Sigmoid colon (tissue), 7 donors: ENCODE results near the gene CCSER1. TPM values are rescaled to one million over a fixed set of nuclear protein-coding genes. Genes with fewer than 3 reads are reported as not detected.

ENCODE experiments used
- DNase-seq: peaks from one replicate; pipeline ENCODE4 v3.0.0-alpha.2; 2019
- H3K27ac ChIP-seq, 4 donors: fragments of 200-600 bp; sonication (generic); one replicate each; pipeline ENCODE4 v1.5.1; 2016 to 2019; ENCODE audit warnings: mild to moderate bottlenecking in 1 of 4
- H3K27me3 ChIP-seq, 3 donors: fragments of 200-600 bp; sonication (generic); one replicate each; pipeline ENCODE4 v1.5.1; 2019; ENCODE audit warnings: mild to moderate bottlenecking in 1 of 3
- H3K36me3 ChIP-seq, 4 donors: fragments of 200-600 bp; sonication (generic); one replicate each; pipeline ENCODE4 v1.5.1; 2016 to 2019
- H3K4me1 ChIP-seq, 4 donors: fragments of 200-600 bp; sonication (generic); one replicate each; pipeline ENCODE4 v1.5.1; 2017 to 2019
- H3K4me3 ChIP-seq, 4 donors: fragments of 200-600 bp; sonication (generic); one replicate each; pipeline ENCODE4 v1.5.1; 2017 to 2019; ENCODE audit warnings: mild to moderate bottlenecking in 2 of 4, moderate library complexity in 1 of 4
- H3K9me3 ChIP-seq, 4 donors: fragments of 200-600 bp in 3 of 4; sonication (generic) in 3 of 4; one replicate each; pipeline versions ENCODE4 v1.5.1 to v1.6.1; 2013 to 2019
- CTCF ChIP-seq, 4 experiments: fragments of 450-650 bp in 3 of 4; fragments of 200-600 bp in 1 of 4; IDR thresholded peaks; one replicate each; pipeline ENCODE4 v1.5.1; 2016 to 2019; ENCODE audit warnings: antibody characterized with exemption in 4 of 4, mild to moderate bottlenecking in 3 of 4, moderate library complexity in 2 of 4
- EP300 ChIP-seq, 4 donors: sonication (generic); formaldehyde crosslinking; IDR thresholded peaks; one replicate each; pipeline ENCODE4 v1.6.1; 2017; ENCODE audit warnings: antibody characterized with exemption in 4 of 4
- POLR2A ChIP-seq, 2 donors: fragments of 450-650 bp; IDR thresholded peaks; one replicate each; pipeline ENCODE4 v1.6.1; 2016; ENCODE audit warnings: antibody characterized with exemption in 2 of 2, mild to moderate bottlenecking in 2 of 2, moderate library complexity in 2 of 2
- POLR2AphosphoS5 ChIP-seq, 4 donors: sonication (generic); formaldehyde crosslinking; IDR thresholded peaks; one replicate each; pipeline ENCODE4 v1.6.1; 2017; ENCODE audit warnings: antibody characterized with exemption in 4 of 4
- WGBS, 2 donors: extraction: QIAGEN DNeasy Blood & Tissue Kit; methylation state at CpG; one replicate each; pipeline ENCODE4 v1.1.7; 2013; 5-methylcytosine and 5-hydroxymethylcytosine counted together
- intact Hi-C: fragments of 100-400 bp; cut with DNase I; formaldehyde crosslinking; loops from one replicate; pipeline ENCODE4 v1.15.1; 2023
- polyA plus RNA-seq, 3 donors: library from polyadenylated mRNA; stranded (reverse); fragments of 200-250 nt; gene quantifications; one replicate each; pipeline ENCODE4 v1.2.3, GENCODE V29; 2013
- total RNA-seq, 4 donors: library from RNA; depleted of rRNA; stranded (reverse); fragments of >200 nt; gene quantifications; one replicate each; pipeline ENCODE4 v1.1.0, GENCODE V29; 2016
- donor health status: healthy with polysubstance abuse.
- donor health status: Bipolar disorder and iron deficiency.
- donor health status: healthy.

The CCSER1 gene
- total and polyA plus RNA-seq, 7 donors = 1.6 to 7.2 (median 4.2) TPM

- H3K27ac ChIP-seq = no peak overlapping the region
Observed at GRCh38 chr4:91525621-91526020, 1398.4 kb downstream of the CCSER1 start.

GRCh38 chr4:91527056-91527455 lies 1399.9 kb downstream of the CCSER1 start:
- DNase-seq = no peak
- no peak overlapping the region for H3K4me3 ChIP-seq
- H3K27ac ChIP-seq = no peak overlapping the region
- H3K4me1 ChIP-seq = no peaks in the 10 kb centered on the region
- H3K27me3 ChIP-seq = no peaks in the 10 kb centered on the region
- peaks cover 0 to 2% (median 0%) of the 10 kb centered on the region in 4 donors for H3K9me3 ChIP-seq
- no peaks in the 10 kb centered on the region for H3K36me3 ChIP-seq
- TF ChIP-seq CTCF (IDR thresholded peaks at IDR 0.05) (no peak), EP300 (IDR thresholded peaks at IDR 0.05) (no peak), POLR2AphosphoS5 (IDR thresholded peaks at IDR 0.05) (no peak), POLR2A (IDR thresholded peaks at IDR 0.05) (no peak)
- intact Hi-C loops = no loop called here

More at GRCh38 chr4:91525621-91526020, 1398.4 kb downstream of the CCSER1 start:
- Histone ChIP-seq H3K4me3 (no peak overlapping the region), H3K36me3 (no peaks in the 10 kb centered on the region), H3K4me1 (no peaks in the 10 kb centered on the region), H3K9me3 (peaks cover 0 to 3% (median 0%) of the 10 kb centered on the region in 4 donors), H3K27me3 (no peaks in the 10 kb centered on the region)
- DNase-seq = no peak
- 8 to 59% methylated on average over 1 of the region's 1 CpG for WGBS, 2 donors
- intact Hi-C loops = no loop called here
- TF ChIP-seq EP300 (IDR thresholded peaks at IDR 0.05) (no peak), CTCF (IDR thresholded peaks at IDR 0.05) (no peak), POLR2AphosphoS5 (IDR thresholded peaks at IDR 0.05) (no peak), POLR2A (IDR thresholded peaks at IDR 0.05) (no peak)

- Histone ChIP-seq H3K36me3 (no peaks in the 10 kb centered on the region), H3K9me3 (peaks cover 0 to 10% (median 0%) of the 10 kb centered on the region in 4 donors), H3K4me1 (no peaks in the 10 kb centered on the region), H3K4me3 (no peak overlapping the region), H3K27ac (no peak overlapping the region), H3K27me3 (no peaks in the 10 kb centered on the region)
- no peak for DNase-seq
- WGBS, 2 donors = 40 to 84% methylated on average over 1 of the region's 1 CpG
- TF ChIP-seq EP300 (IDR thresholded peaks at IDR 0.05) = no peak
- no peak for TF ChIP-seq POLR2A (IDR thresholded peaks at IDR 0.05)
- no peak for TF ChIP-seq CTCF (IDR thresholded peaks at IDR 0.05)
- TF ChIP-seq POLR2AphosphoS5 (IDR thresholded peaks at IDR 0.05) = no peak
- intact Hi-C loops = no loop called here
Observed at GRCh38 chr4:91567594-91567993, 1440.4 kb downstream of the CCSER1 start.

GRCh38 chr4:91577864-91578263 lies 1450.7 kb downstream of the CCSER1 start:
- H3K9me3 ChIP-seq = no peaks in the 10 kb centered on the region
- intact Hi-C loops = no loop called here
- H3K4me1 ChIP-seq = no peaks in the 10 kb centered on the region
- no peak for TF ChIP-seq POLR2A (IDR thresholded peaks at IDR 0.05)
- TF ChIP-seq CTCF (IDR thresholded peaks at IDR 0.05) = no peak
- TF ChIP-seq POLR2AphosphoS5 (IDR thresholded peaks at IDR 0.05) = no peak
- TF ChIP-seq EP300 (IDR thresholded peaks at IDR 0.05) = no peak
- no peak for DNase-seq
- H3K36me3 ChIP-seq = no peaks in the 10 kb centered on the region
- H3K27me3 ChIP-seq = no peaks in the 10 kb centered on the region
- no peak overlapping the region for H3K4me3 ChIP-seq
- no peak overlapping the region for H3K27ac ChIP-seq

- DNase-seq = no peak
- H3K4me3 ChIP-seq = no peak overlapping the region
- H3K27ac ChIP-seq = no peak overlapping the region
- TF ChIP-seq POLR2A (IDR thresholded peaks at IDR 0.05) (no peak), EP300 (IDR thresholded peaks at IDR 0.05) (no peak), POLR2AphosphoS5 (IDR thresholded peaks at IDR 0.05) (no peak), CTCF (IDR thresholded peaks at IDR 0.05) (no peak)
- WGBS, 2 donors = 8 to 49% methylated on average over 3 of the region's 3 CpGs
- intact Hi-C loops = no loop called here
- no peaks in the 10 kb centered on the region for H3K27me3 ChIP-seq
- H3K36me3 ChIP-seq = no peaks in the 10 kb centered on the region
- H3K9me3 ChIP-seq = no peaks in the 10 kb centered on the region
- no peaks in the 10 kb centered on the region for H3K4me1 ChIP-seq
Observed at GRCh38 chr4:91590260-91590659, 1463.1 kb downstream of the CCSER1 start.
